Astrocyte of the spinal cord (primary cell): ENCODE measurements around the gene SARS2.

Experiments used
- DNase-seq: peaks from one replicate; pipeline ENCODE4 v3.0.0; 2011; ENCODE audit warnings: low read depth, low spot score
- H3K4me3 ChIP-seq: 2 replicates; pipeline ENCODE4 v1.5.1; 2011; ENCODE audit warnings: low read depth, mild to moderate bottlenecking, low read length, moderate library complexity
- in situ Hi-C: cut with HindIII; loops from 2 replicates; pipeline ENCODE4 v1.10.0; 2017; ENCODE audit warnings: low sequenced_read_pairs
- TF ChIP-seq, protein P1 (sequence below): IDR thresholded peaks from 2 replicates; pipeline ENCODE4 v1.5.1; 2012; ENCODE audit warnings: low read depth, mild to moderate bottlenecking, low read length, inconsistent platforms

SARS2 gene

DNA sequence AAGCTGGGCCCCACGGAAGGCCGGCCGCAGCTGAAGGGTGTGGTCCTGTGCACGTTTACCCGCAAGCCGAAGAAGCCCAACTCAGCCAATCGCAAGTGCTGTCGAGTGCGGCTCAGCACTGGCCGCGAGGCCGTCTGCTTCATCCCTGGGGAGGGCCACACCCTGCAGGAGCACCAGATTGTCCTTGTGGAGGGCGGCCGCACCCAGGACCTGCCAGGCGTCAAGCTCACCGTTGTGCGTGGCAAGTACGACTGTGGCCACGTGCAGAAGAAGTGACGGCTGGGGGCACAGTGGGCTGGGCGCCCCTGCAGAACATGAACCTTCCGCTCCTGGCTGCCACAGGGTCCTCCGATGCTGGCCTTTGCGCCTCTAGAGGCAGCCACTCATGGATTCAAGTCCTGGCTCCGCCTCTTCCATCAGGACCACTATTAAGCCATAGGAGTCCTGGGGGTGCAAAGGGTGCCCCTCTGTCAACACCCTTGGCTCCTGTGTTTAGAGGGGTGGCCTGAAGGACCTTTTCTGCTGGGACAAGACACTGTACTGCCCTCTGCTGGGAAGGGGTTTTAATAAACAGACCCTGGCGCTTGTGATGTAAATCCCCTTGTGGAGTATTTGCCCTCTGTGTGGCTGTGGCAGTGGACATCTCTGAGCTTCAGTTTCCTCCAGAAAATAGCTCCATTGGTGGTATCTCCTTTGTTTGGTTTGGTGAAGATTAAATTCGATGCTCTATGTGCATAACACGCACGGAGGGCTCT lies 2.0 kb upstream of the SARS2 start:
- peak; percentile 32 for DNase-seq
- no peak overlapping the region for H3K4me3 ChIP-seq
- TF ChIP-seq, protein P1, sequence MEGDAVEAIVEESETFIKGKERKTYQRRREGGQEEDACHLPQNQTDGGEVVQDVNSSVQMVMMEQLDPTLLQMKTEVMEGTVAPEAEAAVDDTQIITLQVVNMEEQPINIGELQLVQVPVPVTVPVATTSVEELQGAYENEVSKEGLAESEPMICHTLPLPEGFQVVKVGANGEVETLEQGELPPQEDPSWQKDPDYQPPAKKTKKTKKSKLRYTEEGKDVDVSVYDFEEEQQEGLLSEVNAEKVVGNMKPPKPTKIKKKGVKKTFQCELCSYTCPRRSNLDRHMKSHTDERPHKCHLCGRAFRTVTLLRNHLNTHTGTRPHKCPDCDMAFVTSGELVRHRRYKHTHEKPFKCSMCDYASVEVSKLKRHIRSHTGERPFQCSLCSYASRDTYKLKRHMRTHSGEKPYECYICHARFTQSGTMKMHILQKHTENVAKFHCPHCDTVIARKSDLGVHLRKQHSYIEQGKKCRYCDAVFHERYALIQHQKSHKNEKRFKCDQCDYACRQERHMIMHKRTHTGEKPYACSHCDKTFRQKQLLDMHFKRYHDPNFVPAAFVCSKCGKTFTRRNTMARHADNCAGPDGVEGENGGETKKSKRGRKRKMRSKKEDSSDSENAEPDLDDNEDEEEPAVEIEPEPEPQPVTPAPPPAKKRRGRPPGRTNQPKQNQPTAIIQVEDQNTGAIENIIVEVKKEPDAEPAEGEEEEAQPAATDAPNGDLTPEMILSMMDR = peak; percentile 39
- in situ Hi-C loops = no loop called here

DNA sequence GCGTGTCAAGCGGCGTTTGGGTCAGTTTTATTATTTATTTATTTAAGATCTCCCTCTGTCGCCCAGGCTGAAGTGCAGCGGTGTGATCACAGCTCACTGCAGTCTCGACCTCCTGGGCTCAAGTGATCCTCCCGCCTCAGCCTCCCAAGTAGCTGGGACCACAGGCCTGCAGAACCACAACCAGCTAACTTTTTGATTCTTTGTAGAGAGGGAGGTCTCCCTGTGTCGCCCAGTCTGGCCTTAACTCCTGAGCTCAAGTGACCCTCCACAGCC lies 894 bp upstream of the SARS2 start:
- DNase-seq = no peak

DNA sequence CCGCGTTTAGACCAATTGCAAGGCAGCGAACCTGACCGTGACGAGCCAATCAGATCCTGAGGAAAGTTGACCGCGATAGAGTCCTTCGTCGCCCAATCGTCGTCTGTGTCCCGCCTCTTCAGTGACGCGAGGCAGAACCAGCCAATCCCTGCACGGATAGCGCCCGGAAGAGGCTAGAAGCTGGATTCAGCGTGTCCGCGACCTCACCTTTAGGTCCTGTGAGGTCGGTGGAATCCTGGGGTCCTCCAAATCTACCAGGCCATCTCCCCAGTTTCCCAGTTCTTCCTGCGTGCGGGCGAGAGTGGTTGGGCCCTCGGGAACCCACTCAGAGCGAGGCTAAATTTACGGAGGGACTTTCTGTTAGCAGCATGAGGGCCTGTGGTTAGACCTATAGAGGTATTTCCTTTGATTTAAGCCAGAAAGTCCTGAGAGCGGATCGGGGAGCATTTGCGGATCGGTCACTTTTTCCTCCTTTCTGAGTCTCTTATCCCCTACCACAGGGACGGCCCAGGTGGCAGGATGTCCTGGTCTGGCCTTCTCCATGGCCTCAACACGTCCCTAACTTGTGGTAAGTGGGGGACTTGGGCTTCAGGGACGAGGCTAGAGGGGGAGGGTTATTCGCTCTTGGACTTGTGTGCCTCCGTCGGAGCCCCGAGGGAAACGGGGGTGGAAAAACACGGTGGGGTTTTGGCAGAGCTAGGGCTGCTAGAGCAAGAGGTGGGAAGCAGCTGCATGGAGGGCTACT lies 385 bp upstream of the SARS2 start, which contains the start of gene MRPS12:
MRPS12 (plus strand) TSS at position 169 of the 745 bp plus-strand sequence; CDS start at position 520, 351 bp downstream.
- in situ Hi-C loops = no loop called here
- peak; percentile 99 for DNase-seq
- peak within 1 kb of the TSS; percentile 95 for H3K4me3 ChIP-seq
- TF ChIP-seq, protein P1 = no peak

More for the DNA sequence above, 894 bp upstream of the SARS2 start:
- TF ChIP-seq, protein P1 = no peak
- H3K4me3 ChIP-seq = peak overlapping the region; percentile 95
- in situ Hi-C loops = no loop called here

DNA sequence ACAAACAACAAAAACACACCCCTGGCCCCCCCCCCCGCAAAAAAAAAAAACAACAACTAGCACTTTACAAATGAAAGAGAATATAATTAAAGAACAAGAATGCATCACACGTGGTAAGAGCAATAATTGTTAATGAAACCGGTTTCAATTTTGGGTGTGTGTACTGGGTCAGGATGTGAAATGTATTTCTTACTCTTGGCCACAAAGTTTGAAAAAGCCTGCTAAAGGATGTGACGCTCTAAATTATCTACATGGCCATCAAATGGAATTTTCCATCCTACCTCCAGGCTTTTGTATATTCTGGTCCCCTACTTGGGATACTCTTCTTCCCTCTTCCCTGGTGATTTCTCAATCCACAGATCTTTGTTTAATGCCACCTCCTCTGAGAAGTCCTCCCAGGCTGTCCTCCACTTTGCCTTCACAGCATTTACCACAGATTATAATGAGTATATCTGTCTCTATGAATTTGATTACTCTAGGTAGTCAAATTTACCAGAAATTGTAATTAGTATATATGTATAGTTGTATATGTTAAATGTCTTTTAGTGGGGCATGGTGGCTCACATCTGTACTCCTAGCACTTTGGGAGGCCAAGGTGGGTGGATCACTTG lies 2.1 kb downstream of the SARS2 start:
- in situ Hi-C loops = no loop called here
- H3K4me3 ChIP-seq = no peak overlapping the region
- DNase-seq = no peak

DNA sequence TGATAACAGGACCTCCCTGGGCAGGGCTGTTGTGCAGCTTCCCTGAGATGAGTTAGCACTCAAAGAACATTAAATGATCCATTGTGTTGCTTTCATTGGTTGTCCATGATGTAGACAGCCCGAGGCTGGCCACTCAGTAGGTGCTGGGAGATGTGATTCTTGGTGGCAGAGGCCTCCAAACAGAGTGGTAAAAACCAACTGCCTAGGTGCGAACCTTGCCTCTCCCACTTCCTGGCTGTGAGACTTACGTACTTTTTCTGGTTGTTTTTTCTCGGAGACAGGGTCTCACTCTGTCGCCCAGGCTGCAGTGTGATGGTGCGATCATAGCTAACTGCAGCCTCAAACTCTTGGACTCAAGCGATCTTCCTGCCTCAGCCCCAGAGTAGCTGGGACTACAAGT lies 6.2 kb downstream of the SARS2 start:
- DNase-seq = no peak
- in situ Hi-C loops = no loop called here
- H3K4me3 ChIP-seq = no peak overlapping the region
- TF ChIP-seq, protein P1 = no peak

More for the DNA sequence above, 2.1 kb downstream of the SARS2 start:
- TF ChIP-seq, protein P1 = no peak

DNA sequence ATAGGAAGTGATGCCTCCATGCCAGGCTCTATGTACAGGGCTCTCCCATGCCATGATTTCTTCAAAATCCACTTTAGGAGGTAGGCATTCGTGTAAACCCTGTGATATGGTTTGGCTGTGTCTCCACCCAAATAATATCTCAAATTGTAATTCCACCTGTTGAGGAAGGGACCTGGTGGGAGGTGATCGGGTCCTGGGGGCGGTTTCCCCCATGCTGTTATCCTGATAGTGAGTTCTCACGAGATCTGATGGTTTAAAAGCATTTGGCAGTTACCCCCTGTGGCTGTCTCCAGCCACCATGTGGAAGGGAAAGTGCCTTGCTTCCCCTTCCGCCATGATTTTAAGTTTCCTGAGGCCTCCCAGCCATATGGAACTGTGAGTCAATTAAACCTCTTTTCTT lies 8.1 kb downstream of the SARS2 start:
- in situ Hi-C loops = no loop called here
- no peak overlapping the region for H3K4me3 ChIP-seq
- TF ChIP-seq, protein P1 = no peak
- DNase-seq = no peak
